ENCODE data around the gene FRY.

DNA sequence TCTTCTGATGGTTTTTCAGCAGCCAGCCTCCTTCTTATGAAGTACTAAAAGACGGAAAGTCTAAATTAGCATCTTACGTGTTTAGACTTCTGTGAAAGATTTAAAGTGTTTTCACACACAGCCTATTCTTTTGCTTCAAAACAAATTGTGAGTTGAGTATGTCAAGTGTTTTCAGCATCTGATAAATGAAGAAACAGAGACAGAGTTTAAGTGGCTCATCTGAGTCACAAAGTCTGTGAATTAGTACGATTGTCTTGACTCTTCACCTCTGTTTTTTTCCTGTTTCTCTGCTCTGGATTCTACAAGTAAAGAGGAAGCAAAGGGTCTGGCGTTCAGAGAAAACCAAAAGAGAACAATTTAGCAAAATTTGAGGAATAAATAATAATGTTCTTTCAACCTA, 116.4 kb downstream of the FRY start:
- TF ChIP-seq POLR2AphosphoS5 (IDR thresholded peaks at IDR 0.05) (no peak), CTCF (IDR thresholded peaks at IDR 0.05) (no peak)

All from gastroesophageal sphincter (tissue), 3 donors.